GM19397 (cell line): Measurements from ENCODE around the gene CNTRL.
A peak's percentile ranks its signal among the peaks of the same experiment; 100 is the strongest.
"Not testable (repeated sequence)": the region's sequence is repeated elsewhere in the genome, so short reads cannot be mapped to it uniquely, and the experiment has no call there.

ENCODE experiments used
- ATAC-seq: cut with Tn5 transposase; IDR thresholded peaks from one replicate; pipeline ENCODE4 v1.9.1; 2021; ENCODE audit warnings: mild to moderate bottlenecking, moderate library complexity; ENCODE audit not compliant: unreplicated experiment

CNTRL gene

GRCh38 chr9:121071756-121072421 is 2.9 kb upstream of the CNTRL start:
- ATAC-seq, result peak; percentile 34

GRCh38 chr9:121073038-121073437 is 1.7 kb upstream of the CNTRL start:
- no peak for ATAC-seq

DNA sequence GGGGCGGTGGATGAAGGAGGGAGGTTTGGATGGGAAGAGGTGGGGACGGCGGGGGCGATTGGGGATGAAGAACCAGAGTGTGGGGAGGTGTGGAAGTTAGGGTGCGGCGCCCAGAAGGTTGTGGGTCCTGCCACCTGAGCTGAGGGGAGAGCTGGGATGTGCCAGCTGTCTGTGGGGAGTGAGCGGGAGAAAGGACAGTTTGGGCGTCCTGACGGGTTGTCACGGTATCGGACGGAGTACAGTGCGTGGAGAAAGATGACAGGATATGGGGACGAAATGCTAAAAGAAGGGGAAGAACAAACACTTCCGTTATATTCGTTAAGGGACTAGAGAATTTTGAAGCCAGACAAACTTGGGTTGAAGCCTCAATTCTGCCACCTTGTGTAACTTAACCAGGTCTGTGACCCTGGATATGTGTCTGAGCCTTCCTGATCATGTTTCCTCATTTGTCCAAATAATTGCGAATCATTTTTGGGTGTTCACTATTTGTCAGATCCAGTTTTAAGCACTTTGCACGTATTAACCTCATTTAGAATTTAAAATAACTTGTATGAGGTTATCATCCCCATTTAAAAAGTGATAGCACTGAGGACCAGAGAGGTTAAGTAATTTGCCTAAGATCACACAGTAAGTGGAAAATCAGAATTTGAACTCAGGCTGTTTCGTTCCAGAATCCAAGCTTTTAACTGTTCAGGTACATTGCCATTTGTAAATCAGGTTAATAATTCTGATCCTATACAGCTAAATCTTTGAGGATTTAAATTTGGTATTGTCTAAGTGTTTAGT is 689 bp downstream of the CNTRL start:
- peak; percentile 9 for ATAC-seq

DNA sequence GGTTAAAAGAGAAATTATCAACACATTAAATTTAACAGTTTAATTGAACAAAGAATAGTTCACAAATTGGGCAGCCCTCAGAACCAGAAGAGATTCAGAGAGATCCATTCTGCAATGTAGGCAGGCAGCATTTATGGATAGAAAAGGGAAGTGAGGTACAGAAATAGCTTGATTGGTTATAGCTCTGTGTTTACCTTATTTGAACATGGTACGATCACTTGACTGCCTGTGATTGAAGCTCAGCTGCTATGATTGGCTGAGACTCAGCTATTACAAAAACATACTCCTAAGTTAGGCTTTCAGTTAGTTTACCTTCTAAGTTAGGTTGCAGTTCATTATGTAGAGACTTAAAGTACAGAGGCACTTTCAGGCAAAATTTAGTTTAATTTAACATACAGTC is 7.3 kb downstream of the CNTRL start:
- no peak for ATAC-seq

DNA sequence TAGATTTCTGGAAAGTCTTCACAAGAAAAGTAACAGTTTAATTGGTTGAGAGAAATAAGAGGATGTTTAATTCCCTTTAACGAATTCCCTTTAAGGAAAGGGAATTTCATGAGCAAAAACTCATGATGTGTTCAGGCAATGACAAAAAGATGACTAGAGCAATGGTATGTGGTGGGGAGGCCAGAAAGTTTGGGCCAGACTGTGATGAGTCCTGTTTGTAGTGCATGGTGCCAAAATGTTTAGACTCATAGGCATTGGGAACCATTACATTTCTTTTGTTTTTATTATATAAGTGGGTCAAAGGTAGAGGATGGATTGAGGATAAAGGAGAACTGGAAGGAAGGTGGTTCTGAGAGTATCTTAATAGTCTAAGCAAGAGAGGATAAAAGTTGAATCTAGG is 10.9 kb downstream of the CNTRL start:
- ATAC-seq, result no peak

DNA sequence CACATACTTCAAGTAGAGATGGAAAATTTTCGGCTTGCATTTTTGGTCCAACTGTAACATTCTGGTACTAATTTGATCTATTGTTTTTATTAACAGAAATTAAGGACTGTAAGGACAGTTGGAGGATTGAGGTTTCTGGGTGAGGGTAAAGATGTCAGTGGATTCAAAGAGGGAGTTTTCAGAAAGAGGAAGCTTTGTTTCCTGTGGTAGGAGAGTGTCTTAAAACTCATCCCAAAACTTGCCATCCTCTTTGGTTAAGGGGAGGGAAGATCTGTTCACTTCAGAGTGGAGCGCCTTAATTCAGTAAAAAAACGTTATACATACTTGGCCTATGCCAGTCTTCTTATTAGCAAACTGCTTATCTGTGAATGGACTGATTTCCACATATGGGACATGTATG is 13.8 kb downstream of the CNTRL start:
- ATAC-seq, result no peak

DNA sequence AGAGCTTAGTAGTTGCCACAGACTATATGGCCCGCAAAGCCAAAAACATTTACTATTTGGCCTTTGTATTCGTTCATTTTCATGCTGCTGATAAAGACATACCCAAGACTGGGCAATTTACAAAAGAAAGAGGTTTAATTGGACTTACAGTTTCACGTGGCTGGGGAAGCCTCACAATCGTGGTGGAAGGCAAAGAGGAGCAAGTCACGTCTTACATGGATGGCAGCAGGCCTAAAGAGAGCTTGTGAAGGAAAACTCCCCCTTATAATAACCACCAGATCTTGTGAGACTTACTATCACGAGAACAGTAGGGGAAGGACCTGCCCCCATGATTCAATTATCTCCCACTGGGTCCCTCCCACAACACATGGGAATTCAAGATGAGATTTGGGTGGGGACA is 16.0 kb downstream of the CNTRL start:
- not testable (repeated sequence) for ATAC-seq

GRCh38 chr9:121095057-121095456 is 20.3 kb downstream of the CNTRL start:
- ATAC-seq, result no peak

DNA sequence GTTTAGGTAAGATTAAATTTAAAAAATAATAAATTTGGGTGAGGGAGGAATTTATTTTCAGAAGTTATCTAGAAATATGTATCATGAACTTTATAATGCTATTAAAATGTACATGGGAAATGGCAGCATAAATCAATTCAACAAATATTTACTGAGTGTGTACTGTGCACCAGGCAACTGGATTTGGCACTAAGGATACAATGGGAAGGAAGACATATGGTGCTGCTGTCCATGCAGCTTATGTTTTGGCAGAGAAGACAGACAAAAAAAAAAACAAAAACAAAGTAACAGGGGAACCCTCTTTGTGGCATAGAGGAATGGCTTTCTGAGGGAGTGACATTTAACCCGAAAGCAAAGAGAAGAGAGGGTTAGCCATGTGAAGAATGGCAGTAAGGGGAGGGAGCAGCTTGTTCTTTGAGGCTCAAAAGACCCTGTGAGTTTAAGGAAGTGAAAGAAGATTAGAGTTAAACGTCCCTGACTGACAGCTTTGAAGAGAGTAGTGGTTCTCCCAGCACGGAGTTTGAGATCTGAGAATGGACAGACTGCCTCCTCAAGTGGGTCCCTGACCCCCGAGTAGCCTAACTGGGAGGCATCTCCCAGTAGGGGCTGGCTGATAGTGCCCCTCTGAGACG is 23.9 kb downstream of the CNTRL start:
- ATAC-seq, result no peak

DNA sequence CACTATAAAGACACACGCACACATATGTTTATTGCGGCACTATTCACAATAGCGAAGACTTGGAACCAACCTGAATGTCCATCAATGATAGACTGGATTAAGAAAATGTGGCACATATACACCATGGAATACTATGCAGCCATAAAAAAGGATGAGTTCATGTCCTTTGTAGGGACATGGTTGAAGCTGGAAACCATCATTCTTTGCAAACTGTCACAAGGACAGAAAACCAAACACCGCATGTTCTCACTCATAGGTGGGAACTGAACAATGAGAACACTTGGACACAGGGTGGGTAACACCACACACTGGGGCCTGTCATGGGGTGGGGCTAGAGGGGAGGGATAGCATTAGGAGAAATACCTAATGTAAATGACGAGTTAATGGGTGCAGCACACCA is 29.3 kb downstream of the CNTRL start:
- ATAC-seq, result not testable (repeated sequence)

GRCh38 chr9:121105531-121105930 is 30.8 kb downstream of the CNTRL start:
- ATAC-seq, result no peak

- no peak for ATAC-seq
Measured at GRCh38 chr9:121107029-121107428, 32.3 kb downstream of the CNTRL start.

DNA sequence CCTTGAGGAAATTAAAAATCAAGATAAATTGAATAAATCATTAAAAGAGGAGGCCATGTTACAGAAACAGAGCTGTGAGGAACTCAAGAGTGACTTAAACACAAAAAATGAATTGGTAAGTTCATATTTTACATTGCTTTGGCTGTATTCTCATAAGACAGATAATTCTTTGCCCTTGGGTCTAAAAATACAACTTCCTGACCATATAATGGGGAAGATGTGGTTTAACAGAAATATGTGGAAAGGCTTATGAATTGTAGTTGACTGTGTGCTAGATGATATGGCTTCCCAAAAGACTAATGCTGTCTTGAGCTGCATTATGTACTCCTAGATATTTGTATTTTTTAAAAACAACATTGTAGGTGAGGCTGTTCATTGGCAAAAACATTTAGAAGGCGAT is 33.1 kb downstream of the CNTRL start:
- no peak for ATAC-seq

DNA sequence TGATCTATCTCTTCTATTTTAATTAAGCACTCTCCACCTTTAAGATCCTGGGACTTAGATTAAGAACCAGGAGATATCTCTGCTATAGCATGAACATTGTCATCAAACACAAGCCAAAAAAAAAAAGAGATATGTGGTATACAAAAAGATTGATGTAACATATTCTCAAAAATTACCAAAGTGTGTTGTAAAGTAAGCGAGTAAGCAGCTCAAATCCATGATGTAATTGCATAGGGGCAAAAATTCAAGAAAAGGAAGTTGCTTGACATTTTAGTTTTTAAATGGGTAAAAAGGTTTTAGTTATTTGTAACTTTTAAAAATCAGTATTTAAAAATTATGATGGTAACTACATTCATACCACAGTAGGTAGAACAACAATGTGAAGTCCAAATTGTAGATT is 40.7 kb downstream of the CNTRL start:
- no peak for ATAC-seq

DNA sequence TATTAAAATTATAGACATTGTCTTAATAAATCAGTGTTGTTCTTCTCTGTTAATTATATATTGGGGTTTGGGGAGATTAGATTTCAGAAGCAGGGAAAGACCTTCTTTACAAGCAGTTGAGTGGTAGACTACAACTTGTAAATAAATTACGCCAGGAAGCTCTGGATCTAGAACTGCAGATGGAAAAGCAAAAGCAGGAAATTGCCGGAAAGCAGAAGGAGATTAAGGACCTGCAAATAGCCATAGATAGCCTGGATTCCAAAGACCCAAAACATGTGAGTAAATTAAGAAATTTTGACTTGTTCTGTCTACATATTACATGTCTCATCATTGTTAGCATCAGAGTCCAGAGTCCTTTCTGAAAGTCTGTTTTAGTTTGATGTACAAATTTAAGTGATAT is 43.5 kb downstream of the CNTRL start:
- ATAC-seq, result no peak

- no peak for ATAC-seq
Measured at GRCh38 chr9:121120386-121120785, 45.6 kb downstream of the CNTRL start.

- peak; percentile 99 for ATAC-seq
Measured at GRCh38 chr9:121121582-121122087, 46.9 kb downstream of the CNTRL start.

DNA sequence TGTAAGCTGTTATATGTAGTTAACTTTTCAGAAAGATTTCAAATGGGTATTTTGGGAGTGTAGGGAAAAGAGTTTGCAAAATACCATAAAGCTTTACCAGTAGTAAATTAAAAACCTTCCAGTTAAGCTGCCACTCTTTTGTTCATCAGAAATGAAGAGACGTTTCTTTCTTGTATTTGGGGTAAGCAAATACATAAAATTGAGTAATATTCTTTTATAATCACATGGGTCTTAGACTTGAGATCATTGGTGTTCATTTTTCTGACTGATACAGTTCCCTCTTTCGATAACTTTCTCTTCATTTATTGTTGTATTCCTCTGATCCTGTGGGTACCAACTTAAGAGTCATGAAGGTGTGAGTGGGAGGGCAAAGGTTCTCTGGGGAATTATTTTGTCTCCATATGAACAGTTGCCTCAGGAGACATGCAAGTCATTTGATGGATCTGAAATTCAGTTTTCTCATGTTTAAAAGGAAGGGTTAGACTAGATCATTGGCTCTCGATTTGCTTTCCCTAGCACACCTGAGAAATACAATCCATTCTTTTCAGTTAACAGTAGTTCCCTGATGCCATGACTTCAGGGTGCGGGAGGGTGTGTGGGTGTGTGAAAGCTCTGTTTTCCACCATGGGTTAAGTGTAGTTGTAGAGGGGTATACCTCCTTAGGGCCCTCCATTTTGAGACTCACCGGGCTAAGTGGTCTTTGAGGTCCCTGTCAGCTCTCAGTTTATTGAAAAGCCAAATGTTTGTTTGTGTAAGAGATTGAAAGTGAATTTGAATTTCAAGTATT is 47.7 kb downstream of the CNTRL start:
- ATAC-seq, result no peak

GRCh38 chr9:121123816-121124535 is 49.2 kb downstream of the CNTRL start:
- no peak for ATAC-seq

GRCh38 chr9:121125590-121125989 is 50.8 kb downstream of the CNTRL start:
- no peak for ATAC-seq
